OCI-LY3 (cell line): Measurements from ENCODE around the gene SH3PXD2B.

ENCODE experiments used
- H2AFZ ChIP-seq: fragments of 200-600, 300-600 bp; shearing (Covaris generic); 2 replicates; pipeline ENCODE4 v1.6.0; 2014; ENCODE audit warnings: antibody characterized with exemption, low read depth, low read length
- H3K27ac ChIP-seq: fragments of 200-600, 300-600 bp; sonication (generic); 2 replicates; pipeline ENCODE4 v1.5.1; 2014; ENCODE audit warnings: mild to moderate bottlenecking, low read length, moderate library complexity, mixed read lengths
- H3K27me3 ChIP-seq: fragments of 200-600, 300-600 bp; sonication (generic); 2 replicates; pipeline ENCODE4 v1.6.1; 2014; ENCODE audit warnings: low read depth, low read length, mixed read lengths
- H3K36me3 ChIP-seq: fragments of 200-600, 300-600 bp; sonication (generic); replicated peaks from 2 replicates; pipeline ENCODE3; 2014; ENCODE audit warnings: low read depth, low read length, mixed read lengths
- H3K4me1 ChIP-seq: fragments of 300-600, 200-600 bp; sonication (generic); 2 replicates; pipeline ENCODE4 v1.6.1; 2014; ENCODE audit warnings: low read length, mixed read lengths
- H3K4me2 ChIP-seq: fragments of 200-600, 300-600 bp; sonication (generic); 2 replicates; pipeline ENCODE4 v1.6.1; 2014; ENCODE audit warnings: low read length, mixed read lengths
- H3K4me3 ChIP-seq: fragments of 300-600, 200-600 bp; sonication (generic); 2 replicates; pipeline ENCODE4 v1.5.1; 2014; ENCODE audit warnings: antibody characterized with exemption, mild to moderate bottlenecking, low read length, moderate library complexity
- H3K79me2 ChIP-seq: fragments of 300-600, 200-600 bp; shearing (Covaris generic); 2 replicates; pipeline ENCODE4 v1.6.1; 2014; ENCODE audit warnings: mild to moderate bottlenecking, low read length, mixed read lengths
- H3K9ac ChIP-seq: fragments of 300-600, 200-600 bp; shearing (Covaris generic); 2 replicates; pipeline ENCODE4 v1.6.0; 2014; ENCODE audit warnings: mild to moderate bottlenecking, low read length, moderate library complexity
- H3K9me3 ChIP-seq: fragments of 200-600, 300-600 bp; shearing (Covaris generic); 2 replicates; pipeline ENCODE4 v1.6.1; 2014; ENCODE audit warnings: low read length, mixed read lengths; ENCODE audit not compliant: insufficient read depth
- H4K20me1 ChIP-seq: fragments of 200-600, 300-600 bp; sonication (generic); 2 replicates; pipeline ENCODE4 v1.6.1; 2016; ENCODE audit warnings: low read length, mixed read lengths; ENCODE audit not compliant: insufficient read depth
- CTCF ChIP-seq: fragments of 200-600, 300-600 bp; sonication (generic); IDR thresholded peaks from 2 replicates; pipeline ENCODE4 v1.5.1; 2014; ENCODE audit warnings: antibody characterized with exemption, low read length, low read depth
- EZH2phosphoT487 ChIP-seq: fragments of 200-600 bp; shearing (Covaris generic); IDR thresholded peaks from 2 replicates; pipeline ENCODE4 v1.6.1; 2018; ENCODE audit warnings: antibody characterized with exemption, mixed run types, low read depth

Gene SH3PXD2B

GRCh38 chr5:172446336-172447051, 7.8 kb downstream of the SH3PXD2B start:
- Histone ChIP-seq H3K36me3 (no peaks in the 10 kb centered on the region), H3K27ac (no peak overlapping the region), H3K4me1 (no peaks in the 10 kb centered on the region), H4K20me1 (no peaks in the 10 kb centered on the region), H3K4me3 (no peak overlapping the region), H3K9ac (no peak overlapping the region), H3K9me3 (no peaks in the 10 kb centered on the region), H3K27me3 (peaks cover 53% of the 10 kb centered on the region), H3K79me2 (no peaks in the 10 kb centered on the region), H2AFZ (no peak overlapping the region), H3K4me2 (no peak overlapping the region)
- no peak for TF ChIP-seq EZH2phosphoT487
- no peak for TF ChIP-seq CTCF

- H3K4me3 ChIP-seq: no peak overlapping the region
- no peak for TF ChIP-seq EZH2phosphoT487
- no peak for TF ChIP-seq CTCF
- H3K79me2 ChIP-seq: no peaks in the 10 kb centered on the region
- H3K4me2 ChIP-seq: no peak overlapping the region
- H3K9me3 ChIP-seq: no peaks in the 10 kb centered on the region
- no peaks in the 10 kb centered on the region for H4K20me1 ChIP-seq
- H3K4me1 ChIP-seq: no peaks in the 10 kb centered on the region
- no peak overlapping the region for H2AFZ ChIP-seq
- H3K27ac ChIP-seq: no peak overlapping the region
- no peak overlapping the region for H3K9ac ChIP-seq
- no peaks in the 10 kb centered on the region for H3K36me3 ChIP-seq
- H3K27me3 ChIP-seq: peaks cover 54% of the 10 kb centered on the region
These were observed 8.5 kb downstream of the SH3PXD2B start for GRCh38 chr5:172445866-172446265.

- Histone ChIP-seq H3K4me3 (no peak overlapping the region), H3K4me1 (no peaks in the 10 kb centered on the region), H3K27me3 (peaks cover 53% of the 10 kb centered on the region), H3K4me2 (no peak overlapping the region), H3K27ac (no peak overlapping the region), H2AFZ (no peak overlapping the region), H3K79me2 (no peaks in the 10 kb centered on the region), H3K36me3 (no peaks in the 10 kb centered on the region), H3K9me3 (no peaks in the 10 kb centered on the region), H3K9ac (no peak overlapping the region), H4K20me1 (no peaks in the 10 kb centered on the region)
- TF ChIP-seq EZH2phosphoT487 (no peak), CTCF (no peak)
These were observed 9.5 kb downstream of the SH3PXD2B start for GRCh38 chr5:172444626-172445365.

GRCh38 chr5:172444110-172444510, 10.2 kb downstream of the SH3PXD2B start:
- H2AFZ ChIP-seq: no peak overlapping the region
- no peak overlapping the region for H3K9ac ChIP-seq
- H3K27ac ChIP-seq: no peak overlapping the region
- no peaks in the 10 kb centered on the region for H4K20me1 ChIP-seq
- no peak overlapping the region for H3K4me2 ChIP-seq
- no peaks in the 10 kb centered on the region for H3K9me3 ChIP-seq
- H3K4me1 ChIP-seq: no peaks in the 10 kb centered on the region
- TF ChIP-seq EZH2phosphoT487 (no peak), CTCF (no peak)
- H3K79me2 ChIP-seq: no peaks in the 10 kb centered on the region
- H3K27me3 ChIP-seq: peaks cover 47% of the 10 kb centered on the region
- H3K36me3 ChIP-seq: no peaks in the 10 kb centered on the region
- no peak overlapping the region for H3K4me3 ChIP-seq
